ENCODE measurements around the gene PGLYRP3. TPM values are rescaled to one million over a fixed set of nuclear protein-coding genes. Genes with fewer than 3 reads are reported as not detected.

Gene PGLYRP3
- total and polyA plus RNA-seq, 2 of the 13 experiments (the other 11 are each of a cell fraction or from before 2014, with no cell fraction given): not detected

DNA sequence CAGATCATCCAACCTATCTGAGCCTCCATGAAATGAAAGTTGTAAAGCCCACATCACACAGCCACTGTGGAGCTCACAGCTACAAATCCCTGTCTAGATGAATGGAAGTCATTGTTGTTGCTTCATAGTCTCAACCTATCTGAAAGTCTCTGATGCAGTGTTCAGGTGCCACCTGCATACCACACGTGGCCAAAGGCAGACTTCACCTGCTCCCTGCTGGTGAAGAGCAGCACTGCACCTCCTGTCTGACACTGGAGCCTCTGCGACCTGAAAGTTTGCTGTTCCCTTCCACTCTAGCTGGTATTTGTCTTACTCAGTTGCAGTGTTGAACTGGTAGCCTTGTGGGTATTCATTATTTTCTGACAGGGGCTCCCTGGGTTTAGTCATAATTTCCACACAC, 34.9 kb downstream of the PGLYRP3 start (continued):
- TF ChIP-seq, protein P1, sequence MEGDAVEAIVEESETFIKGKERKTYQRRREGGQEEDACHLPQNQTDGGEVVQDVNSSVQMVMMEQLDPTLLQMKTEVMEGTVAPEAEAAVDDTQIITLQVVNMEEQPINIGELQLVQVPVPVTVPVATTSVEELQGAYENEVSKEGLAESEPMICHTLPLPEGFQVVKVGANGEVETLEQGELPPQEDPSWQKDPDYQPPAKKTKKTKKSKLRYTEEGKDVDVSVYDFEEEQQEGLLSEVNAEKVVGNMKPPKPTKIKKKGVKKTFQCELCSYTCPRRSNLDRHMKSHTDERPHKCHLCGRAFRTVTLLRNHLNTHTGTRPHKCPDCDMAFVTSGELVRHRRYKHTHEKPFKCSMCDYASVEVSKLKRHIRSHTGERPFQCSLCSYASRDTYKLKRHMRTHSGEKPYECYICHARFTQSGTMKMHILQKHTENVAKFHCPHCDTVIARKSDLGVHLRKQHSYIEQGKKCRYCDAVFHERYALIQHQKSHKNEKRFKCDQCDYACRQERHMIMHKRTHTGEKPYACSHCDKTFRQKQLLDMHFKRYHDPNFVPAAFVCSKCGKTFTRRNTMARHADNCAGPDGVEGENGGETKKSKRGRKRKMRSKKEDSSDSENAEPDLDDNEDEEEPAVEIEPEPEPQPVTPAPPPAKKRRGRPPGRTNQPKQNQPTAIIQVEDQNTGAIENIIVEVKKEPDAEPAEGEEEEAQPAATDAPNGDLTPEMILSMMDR (CRISPR knock-in tag; IDR thresholded peaks at IDR 0.05): peak; percentile 67
- TF ChIP-seq ZNF530 (CRISPR knock-in tag; IDR thresholded peaks at IDR 0.05; ENCODE audit: low read depth) (no peak), ZNF614 (CRISPR knock-in tag; IDR thresholded peaks at IDR 0.05; ENCODE audit: borderline replicate concordance) (no peak), ARID3A (IDR thresholded peaks at IDR 0.05; ENCODE audit: low read depth, low read length) (no peak), ZSCAN12 (CRISPR knock-in tag; IDR thresholded peaks at IDR 0.05) (no peak), SIN3A (IDR thresholded peaks at IDR 0.05; ENCODE audit: borderline replicate concordance, low read depth, low read length) (no peak), GFI1 (CRISPR knock-in tag; IDR thresholded peaks at IDR 0.05; ENCODE audit: borderline replicate concordance) (no peak), ATF7-NPFF (CRISPR knock-in tag; IDR thresholded peaks at IDR 0.05; ENCODE audit: low read depth) (no peak), ZNF230 (CRISPR knock-in tag; IDR thresholded peaks at IDR 0.05) (no peak), ZNF547 (CRISPR knock-in tag; IDR thresholded peaks at IDR 0.05) (no peak), PAWR (CRISPR knock-in tag; IDR thresholded peaks at IDR 0.05; ENCODE audit: borderline replicate concordance) (no peak), BCL3 (CRISPR knock-in tag; IDR thresholded peaks at IDR 0.05) (no peak), ZKSCAN5 (CRISPR knock-in tag; IDR thresholded peaks at IDR 0.05) (no peak), ZNF670 (CRISPR knock-in tag; IDR thresholded peaks at IDR 0.05; ENCODE audit: borderline replicate concordance) (no peak), ZFP36L2 (CRISPR knock-in tag; IDR thresholded peaks at IDR 0.05) (no peak), MLXIP (CRISPR knock-in tag; IDR thresholded peaks at IDR 0.05; ENCODE audit: borderline replicate concordance) (no peak), SNAPC2 (CRISPR knock-in tag; IDR thresholded peaks at IDR 0.05) (no peak), MNT (IDR thresholded peaks at IDR 0.05) (peak; percentile 24; the same call in 1 of the 2 replicates), ZFP1 (CRISPR knock-in tag; IDR thresholded peaks at IDR 0.05) (no peak)
- TF ChIP-seq, protein P2, sequence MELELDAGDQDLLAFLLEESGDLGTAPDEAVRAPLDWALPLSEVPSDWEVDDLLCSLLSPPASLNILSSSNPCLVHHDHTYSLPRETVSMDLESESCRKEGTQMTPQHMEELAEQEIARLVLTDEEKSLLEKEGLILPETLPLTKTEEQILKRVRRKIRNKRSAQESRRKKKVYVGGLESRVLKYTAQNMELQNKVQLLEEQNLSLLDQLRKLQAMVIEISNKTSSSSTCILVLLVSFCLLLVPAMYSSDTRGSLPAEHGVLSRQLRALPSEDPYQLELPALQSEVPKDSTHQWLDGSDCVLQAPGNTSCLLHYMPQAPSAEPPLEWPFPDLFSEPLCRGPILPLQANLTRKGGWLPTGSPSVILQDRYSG (CRISPR knock-in tag; IDR thresholded peaks at IDR 0.05): no peak
- TF ChIP-seq, protein P3, sequence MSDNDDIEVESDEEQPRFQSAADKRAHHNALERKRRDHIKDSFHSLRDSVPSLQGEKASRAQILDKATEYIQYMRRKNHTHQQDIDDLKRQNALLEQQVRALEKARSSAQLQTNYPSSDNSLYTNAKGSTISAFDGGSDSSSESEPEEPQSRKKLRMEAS (IDR thresholded peaks at IDR 0.05): peak; percentile 32; the same call in 1 of the 2 replicates
